ENCODE data around the gene FHOD1. TPM values are rescaled to one million over a fixed set of nuclear protein-coding genes. Genes with fewer than 3 reads are reported as not detected.

The FHOD1 gene
- total RNA-seq, 3 donors from 2014 or later, result 30.7 to 36.5 (median 34.1) TPM

DNA sequence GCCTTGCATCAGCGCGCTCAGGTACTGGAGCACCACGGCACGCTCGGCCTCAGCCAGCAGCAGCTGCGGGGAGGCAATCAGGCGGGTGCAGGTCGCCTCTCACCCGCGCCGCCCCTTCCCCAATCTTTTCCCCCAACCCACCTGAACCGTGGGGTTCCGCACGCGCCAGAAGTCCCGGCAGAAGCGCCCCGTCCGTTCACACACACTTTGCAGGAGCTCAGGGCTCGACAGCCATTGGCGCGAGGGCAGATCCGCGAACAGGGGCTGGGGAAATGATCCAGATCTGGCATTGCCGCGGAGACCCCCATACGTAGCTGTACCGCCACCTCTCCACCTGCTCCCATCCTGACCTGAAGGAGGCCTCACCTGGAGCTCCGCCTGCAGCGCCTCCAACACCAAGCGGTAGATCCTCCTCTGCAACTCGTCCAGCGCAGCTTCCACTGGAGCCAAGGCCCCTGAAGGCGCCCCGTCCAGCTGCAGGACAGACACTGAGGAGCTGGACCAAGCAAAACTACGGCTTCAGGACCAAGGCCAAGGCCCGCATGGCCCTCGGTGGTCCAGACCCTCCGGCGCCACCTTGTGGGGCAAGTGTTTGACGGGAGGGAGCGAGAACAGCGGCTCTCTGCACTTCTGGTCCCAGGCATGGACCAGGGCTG, 62.2 kb downstream of the FHOD1 start:
- no peaks in the 10 kb centered on the region for H3K9me3 ChIP-seq
- H3K36me3 ChIP-seq (ENCODE audit: low read depth), result no peaks in the 10 kb centered on the region
- H3K4me1 ChIP-seq (ENCODE audit: low read depth), result peaks cover 22% of the 10 kb centered on the region
- intact Hi-C loops (cut with DNase I, micrococcal nuclease), result loop anchor here in 1 of 2 donors (10.0 kb wide), 1 partner anchor 210 kb away; no protein-coding TSS in a partner anchor
- ATAC-seq, result peak; percentile 52
- H3K4me3 ChIP-seq, result no peak overlapping the region
- TF ChIP-seq, protein P1, sequence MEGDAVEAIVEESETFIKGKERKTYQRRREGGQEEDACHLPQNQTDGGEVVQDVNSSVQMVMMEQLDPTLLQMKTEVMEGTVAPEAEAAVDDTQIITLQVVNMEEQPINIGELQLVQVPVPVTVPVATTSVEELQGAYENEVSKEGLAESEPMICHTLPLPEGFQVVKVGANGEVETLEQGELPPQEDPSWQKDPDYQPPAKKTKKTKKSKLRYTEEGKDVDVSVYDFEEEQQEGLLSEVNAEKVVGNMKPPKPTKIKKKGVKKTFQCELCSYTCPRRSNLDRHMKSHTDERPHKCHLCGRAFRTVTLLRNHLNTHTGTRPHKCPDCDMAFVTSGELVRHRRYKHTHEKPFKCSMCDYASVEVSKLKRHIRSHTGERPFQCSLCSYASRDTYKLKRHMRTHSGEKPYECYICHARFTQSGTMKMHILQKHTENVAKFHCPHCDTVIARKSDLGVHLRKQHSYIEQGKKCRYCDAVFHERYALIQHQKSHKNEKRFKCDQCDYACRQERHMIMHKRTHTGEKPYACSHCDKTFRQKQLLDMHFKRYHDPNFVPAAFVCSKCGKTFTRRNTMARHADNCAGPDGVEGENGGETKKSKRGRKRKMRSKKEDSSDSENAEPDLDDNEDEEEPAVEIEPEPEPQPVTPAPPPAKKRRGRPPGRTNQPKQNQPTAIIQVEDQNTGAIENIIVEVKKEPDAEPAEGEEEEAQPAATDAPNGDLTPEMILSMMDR (IDR thresholded peaks at IDR 0.05), result peak; percentile 61
- peak; percentile 91 to 97 (median 95) for DNase-seq

DNA sequence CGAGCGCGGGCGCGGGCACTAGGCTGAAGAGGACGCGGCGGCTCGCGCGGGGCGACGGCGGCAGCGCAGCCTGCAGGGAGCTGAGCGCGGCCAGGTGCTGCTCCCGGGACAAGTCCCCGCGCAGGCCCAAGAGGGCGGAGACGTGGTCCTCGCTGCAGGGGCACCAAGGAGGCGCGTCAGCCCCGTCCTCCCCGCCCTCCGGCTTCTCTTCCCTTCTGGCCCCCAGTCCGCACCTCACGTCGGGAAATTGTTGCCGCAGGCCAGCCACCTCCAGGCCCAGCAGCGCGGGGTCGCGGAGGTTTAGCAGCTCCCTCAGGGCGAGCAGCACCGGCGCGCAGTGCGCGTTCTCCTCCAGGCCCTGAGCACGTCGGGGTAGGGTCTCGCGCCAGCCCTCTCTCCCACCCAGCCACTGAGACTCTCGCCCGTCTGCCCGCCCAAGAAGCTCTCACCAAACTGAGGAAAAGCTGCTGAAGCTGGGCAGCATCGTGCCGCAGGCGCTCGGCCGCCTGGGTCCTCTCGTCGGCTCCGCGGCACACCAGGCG, 62.8 kb downstream of the FHOD1 start:
- intact Hi-C loops (cut with DNase I, micrococcal nuclease), result loop anchor here in 1 of 2 donors (10.0 kb wide), 1 partner anchor 210 kb away; no protein-coding TSS in a partner anchor
- H3K4me1 ChIP-seq (ENCODE audit: low read depth), result peaks cover 22% of the 10 kb centered on the region
- TF ChIP-seq, protein P1 (IDR thresholded peaks at IDR 0.05), result no peak
- no peaks in the 10 kb centered on the region for H3K9me3 ChIP-seq
- H3K4me3 ChIP-seq, result peak overlapping the region; percentile 43
- ATAC-seq (peak; percentile 27), DNase-seq (no peak)
- H3K36me3 ChIP-seq (ENCODE audit: low read depth), result no peaks in the 10 kb centered on the region

DNA sequence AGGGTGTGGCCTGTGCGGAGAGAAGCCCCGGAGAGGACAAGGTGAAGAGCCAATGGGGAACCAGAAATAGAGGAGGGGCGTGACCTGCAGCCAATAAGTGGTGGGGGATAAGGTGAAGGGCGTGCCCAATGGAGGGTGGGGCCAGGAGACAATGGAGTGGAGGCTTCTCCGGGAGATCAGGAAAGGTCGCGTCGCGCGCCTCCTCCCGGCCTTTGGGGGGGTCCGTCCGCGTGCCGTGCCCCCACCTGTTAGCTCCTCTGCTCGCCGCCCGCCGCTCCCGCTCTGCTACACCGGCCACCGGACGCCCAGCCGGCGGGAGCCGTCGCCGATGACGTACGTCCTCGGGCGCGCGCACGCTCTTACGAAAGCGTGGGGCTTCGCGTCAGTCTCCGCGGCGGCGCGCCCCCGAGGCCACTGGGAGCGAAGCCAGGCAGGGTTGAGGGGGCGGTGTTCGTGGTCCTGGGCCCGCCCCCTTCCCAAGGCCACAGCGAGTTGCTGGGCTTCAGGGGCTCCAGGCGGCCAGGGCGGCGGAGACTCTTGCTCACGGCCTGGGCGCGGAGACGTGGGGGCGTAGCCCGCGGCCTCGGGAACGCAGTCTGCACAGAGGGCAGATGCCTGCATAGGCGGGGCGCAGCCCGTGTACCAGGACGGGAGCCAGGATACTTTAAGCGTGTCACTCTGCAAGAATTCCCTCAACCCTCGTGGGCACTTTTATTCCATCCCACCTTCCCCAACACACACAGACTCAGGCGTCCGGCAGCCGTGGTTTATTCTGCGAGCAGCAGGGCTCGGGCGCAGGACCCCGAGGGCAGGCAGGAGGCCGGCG, 63.4 kb downstream of the FHOD1 start, which contains the start of gene MATCAP1:
Gene MATCAP1, minus strand, starts transcription at position 337 of the 826 bp plus-strand sequence. CDS start 3,353 bp downstream, outside the sequence.
- peak within 1 kb of the TSS; percentile 43 for H3K4me3 ChIP-seq
- DNase-seq (peak; percentile 93 to 96 (median 95)), ATAC-seq (peak; percentile 92)
- no peaks in the 10 kb centered on the region for H3K36me3 ChIP-seq (ENCODE audit: low read depth)
- TF ChIP-seq, protein P1 (IDR thresholded peaks at IDR 0.05), result no peak
- no peaks in the 10 kb centered on the region for H3K9me3 ChIP-seq
- intact Hi-C loops (cut with DNase I, micrococcal nuclease), result loop anchor here in 1 of 2 donors (10.0 kb wide), 1 partner anchor 209 kb away; no protein-coding TSS in a partner anchor
- H3K4me1 ChIP-seq (ENCODE audit: low read depth), result peaks cover 25% of the 10 kb centered on the region

DNA sequence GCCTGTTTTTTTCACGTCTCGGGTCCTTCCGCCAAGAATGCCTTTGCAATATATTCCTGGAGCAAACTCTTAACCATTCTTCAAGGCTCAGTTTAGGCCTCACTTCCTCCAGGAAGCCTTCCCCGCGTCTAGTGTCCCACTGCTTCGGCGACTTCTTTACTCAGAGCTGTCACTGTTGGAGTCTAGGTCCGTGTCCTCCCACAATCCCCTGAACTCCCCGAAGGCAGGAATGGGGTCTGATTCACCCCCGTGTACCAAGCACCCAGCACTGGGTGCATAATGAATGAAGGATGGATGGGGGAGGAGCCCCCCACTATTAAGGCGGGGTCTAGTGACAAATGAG, 64.0 kb downstream of the FHOD1 start:
- DNase-seq (no peak), ATAC-seq (peak; percentile 0)
- H3K9me3 ChIP-seq, result no peaks in the 10 kb centered on the region
- TF ChIP-seq, protein P1 (IDR thresholded peaks at IDR 0.05), result no peak
- H3K4me3 ChIP-seq, result peak overlapping the region; percentile 43
- peaks cover 30% of the 10 kb centered on the region for H3K4me1 ChIP-seq (ENCODE audit: low read depth)
- intact Hi-C loops (cut with DNase I, micrococcal nuclease), result loop anchor here in 1 of 2 donors (10.0 kb wide), 1 partner anchor 208 kb away; no protein-coding TSS in a partner anchor
- H3K36me3 ChIP-seq (ENCODE audit: low read depth), result no peaks in the 10 kb centered on the region

DNA sequence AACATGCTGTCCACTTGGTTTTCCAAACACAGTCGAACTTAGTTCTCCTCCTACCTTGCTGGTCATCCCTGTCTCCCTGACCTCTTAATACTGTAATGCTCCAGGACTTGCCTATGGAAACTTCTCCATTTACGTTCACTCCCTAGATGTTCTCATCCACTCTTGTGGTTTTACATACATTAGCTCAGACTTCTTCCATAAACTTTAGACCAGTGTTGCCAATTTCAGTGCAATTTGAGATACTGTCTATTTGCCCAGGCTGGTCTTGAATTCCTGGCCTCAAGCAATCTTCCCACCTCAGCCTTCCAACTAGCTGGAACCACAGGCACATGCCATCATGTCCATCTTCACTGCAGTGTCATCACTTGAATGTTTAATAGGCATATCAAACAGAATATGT, 65.0 kb downstream of the FHOD1 start:
- DNase-seq (no peak), ATAC-seq (no peak)
- no peak overlapping the region for H3K4me3 ChIP-seq
- H3K36me3 ChIP-seq (ENCODE audit: low read depth), result no peaks in the 10 kb centered on the region
- H3K4me1 ChIP-seq (ENCODE audit: low read depth), result peaks cover 33% of the 10 kb centered on the region
- TF ChIP-seq, protein P1 (IDR thresholded peaks at IDR 0.05), result no peak
- no peaks in the 10 kb centered on the region for H3K9me3 ChIP-seq
- intact Hi-C loops (cut with DNase I, micrococcal nuclease), result loop anchor here in 1 of 2 donors (10.0 kb wide), 1 partner anchor 207 kb away; no protein-coding TSS in a partner anchor

All from mucosa of descending colon (tissue), 3 donors.